NCI-H2196 treated with DMSO at 0.1 percent for 48 hours (cell line): ENCODE data around the gene KRTAP9-9.
"Not testable (repeated sequence)": the region's sequence is repeated elsewhere in the genome, so short reads cannot be mapped to it uniquely, and the experiment has no call there.

Experiments
- DNase-seq: peaks from one replicate; lab custom pipeline; 2025; ENCODE audit not compliant: unreplicated experiment; lab: John Stamatoyannopoulos, UW

Gene KRTAP9-9

GRCh38 chr17:41264599-41264998, 9.4 kb downstream of the KRTAP9-9 start:
- DNase-seq, result no peak

DNA sequence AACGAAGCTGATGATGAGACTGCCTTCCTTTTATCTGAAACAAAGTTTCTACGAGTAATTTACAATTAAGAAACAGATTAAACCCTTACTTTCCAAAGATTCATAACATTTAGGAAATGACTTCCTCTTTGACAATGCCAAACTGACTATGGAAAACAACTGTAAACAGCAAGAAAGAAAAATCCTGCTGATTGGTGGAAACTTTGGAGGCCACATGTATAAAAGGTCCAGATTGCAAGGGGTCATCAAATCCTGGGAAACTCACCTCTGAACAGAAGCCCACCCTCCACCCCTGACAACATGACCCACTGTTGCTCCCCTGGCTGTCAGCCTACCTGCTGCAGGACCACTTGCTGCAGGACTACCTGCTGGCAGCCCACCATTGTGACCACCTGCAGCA, 9.9 kb downstream of the KRTAP9-9 start, which contains the start of gene KRTAP9-6:
Gene KRTAP9-6 (plus strand): TSS at position 301 of the 400 bp plus-strand sequence. CDS start 0 bp downstream, at position 301.
- DNase-seq, result no peak

- no peak for DNase-seq
Observed at GRCh38 chr17:41267711-41268110, 12.5 kb downstream of the KRTAP9-9 start.

- DNase-seq, result not testable (repeated sequence)
Observed at GRCh38 chr17:41271323-41271722, 16.1 kb downstream of the KRTAP9-9 start.

DNA sequence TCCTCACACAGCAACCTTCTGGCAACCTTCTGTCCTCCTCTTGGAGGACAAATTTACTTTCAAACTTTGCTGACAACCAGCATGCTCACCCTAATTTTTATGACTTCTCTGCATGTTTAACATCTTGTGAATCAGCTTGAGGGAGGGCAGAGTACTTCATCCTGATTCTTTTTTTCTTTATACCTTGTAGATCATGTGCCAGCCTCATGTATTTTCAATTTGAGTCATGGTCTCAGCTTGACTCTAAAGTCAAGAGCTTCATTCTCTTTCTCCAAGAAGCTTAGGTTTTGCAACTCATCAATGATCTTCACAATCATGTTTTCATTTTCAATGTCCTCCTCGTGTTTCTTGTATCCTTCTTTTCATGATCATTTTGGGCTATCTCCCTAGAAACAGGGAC, 16.7 kb downstream of the KRTAP9-9 start:
- no peak for DNase-seq

- DNase-seq, result not testable (repeated sequence)
Observed at GRCh38 chr17:41275648-41276190, 20.5 kb downstream of the KRTAP9-9 start, which contains the start of gene KRTAP9-7. TSS of gene KRTAP9-7 (plus strand) at chr17:41275698. CDS start at chr17:41275698, 0 bp downstream.

DNA sequence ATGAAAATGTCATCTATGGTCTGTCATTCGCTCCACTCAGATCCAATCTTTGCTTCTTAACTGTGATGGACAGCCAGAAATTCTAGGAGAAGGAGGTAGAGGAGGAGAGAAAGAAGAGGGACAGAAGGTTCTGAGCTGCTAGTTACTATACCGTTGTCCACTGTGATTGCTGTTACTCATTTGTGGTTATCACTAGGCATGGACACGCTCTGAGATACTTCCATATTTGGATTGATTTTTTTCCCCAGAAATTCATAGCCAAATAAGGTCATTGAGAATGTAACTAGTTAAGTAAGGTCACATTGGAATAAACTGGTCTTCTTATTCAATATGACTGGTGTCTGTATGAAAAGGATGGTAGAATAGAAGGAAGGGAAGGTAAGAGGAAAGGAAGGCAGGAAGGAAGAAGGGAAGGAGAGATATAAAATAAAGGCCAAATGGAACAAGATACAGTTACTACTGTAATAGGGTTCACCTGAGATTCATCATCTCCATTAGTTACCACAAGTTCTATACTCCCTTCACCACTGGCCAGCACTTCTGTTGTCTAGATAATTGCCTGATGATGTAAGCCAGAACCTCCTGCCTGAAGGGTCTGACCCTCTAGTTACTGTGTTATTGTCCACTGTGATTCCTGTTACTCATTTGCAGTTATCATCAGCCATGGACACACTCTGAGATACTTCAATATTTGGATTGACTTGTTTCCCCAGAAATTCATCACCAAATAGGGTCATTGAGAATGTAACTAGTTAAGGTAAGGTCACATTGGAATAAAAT, 23.2 kb downstream of the KRTAP9-9 start:
- no peak for DNase-seq

- no peak for DNase-seq
Observed at GRCh38 chr17:41284043-41284442, 28.9 kb downstream of the KRTAP9-9 start.

- DNase-seq, result no peak
Observed at GRCh38 chr17:41284546-41284945, 29.4 kb downstream of the KRTAP9-9 start.

- DNase-seq, result no peak
Observed at GRCh38 chr17:41287050-41287449, 31.9 kb downstream of the KRTAP9-9 start.

GRCh38 chr17:41294016-41294415, 38.8 kb downstream of the KRTAP9-9 start:
- no peak for DNase-seq

GRCh38 chr17:41296846-41297245, 41.7 kb downstream of the KRTAP9-9 start:
- no peak for DNase-seq

DNA sequence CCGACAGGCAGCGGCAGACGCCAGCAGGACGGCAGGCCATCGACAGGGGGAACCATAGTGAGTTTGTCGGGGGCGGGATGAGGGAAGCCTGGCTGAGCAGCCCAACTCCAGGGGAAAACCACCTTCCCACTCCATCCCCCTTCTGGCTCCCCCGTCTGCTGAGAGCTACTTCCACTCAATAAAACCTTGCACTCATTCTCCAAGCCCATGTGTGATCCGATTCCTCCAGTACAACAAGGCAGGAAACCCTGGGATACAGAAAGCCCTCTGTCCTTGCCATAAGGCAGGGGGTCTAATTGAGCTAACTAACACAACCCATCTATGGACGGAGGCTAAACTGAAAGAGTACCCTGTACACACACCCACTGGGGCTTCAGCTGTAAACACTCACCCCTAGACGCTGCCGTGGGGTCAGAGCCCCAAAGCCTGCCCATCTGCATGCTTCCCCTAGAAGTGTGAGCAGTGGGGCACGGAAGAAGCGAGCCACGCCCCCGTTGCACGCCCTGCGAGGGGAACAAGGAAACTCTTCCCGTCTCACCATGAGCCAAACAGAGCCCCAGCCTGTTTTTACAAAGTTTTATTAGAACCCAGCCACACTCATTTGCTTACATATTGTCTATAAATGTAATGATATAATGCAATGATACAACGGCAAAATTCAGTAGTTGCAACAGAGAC, 43.4 kb downstream of the KRTAP9-9 start:
- DNase-seq, result no peak

DNA sequence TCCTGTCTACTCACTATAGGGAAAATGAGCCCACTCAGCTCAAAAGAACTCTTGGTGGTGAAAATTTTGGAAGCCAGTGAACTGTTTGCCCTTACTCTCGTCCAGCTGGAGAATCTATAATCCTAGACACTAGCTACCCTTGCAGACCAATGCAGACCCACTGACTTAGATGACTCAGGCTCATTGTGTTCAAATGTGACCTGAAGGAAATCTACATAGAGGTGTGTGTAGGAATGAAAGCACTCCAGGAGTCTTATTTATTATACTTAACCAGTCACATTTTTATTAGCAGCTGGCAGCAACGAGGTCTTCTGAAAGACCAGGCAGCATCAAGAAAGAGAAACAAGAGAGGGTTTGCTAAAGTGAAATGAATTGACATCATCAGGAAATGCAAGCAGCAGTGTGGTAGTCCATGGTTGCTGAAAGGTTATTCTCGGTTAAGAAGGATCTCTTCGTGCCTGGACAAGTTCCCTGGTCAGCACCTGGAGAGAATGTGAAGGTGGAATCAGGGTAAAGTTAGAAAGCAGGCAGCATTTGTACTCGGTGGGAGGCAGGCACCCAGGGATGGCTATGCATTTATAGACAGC, 46.1 kb downstream of the KRTAP9-9 start:
- no peak for DNase-seq

DNA sequence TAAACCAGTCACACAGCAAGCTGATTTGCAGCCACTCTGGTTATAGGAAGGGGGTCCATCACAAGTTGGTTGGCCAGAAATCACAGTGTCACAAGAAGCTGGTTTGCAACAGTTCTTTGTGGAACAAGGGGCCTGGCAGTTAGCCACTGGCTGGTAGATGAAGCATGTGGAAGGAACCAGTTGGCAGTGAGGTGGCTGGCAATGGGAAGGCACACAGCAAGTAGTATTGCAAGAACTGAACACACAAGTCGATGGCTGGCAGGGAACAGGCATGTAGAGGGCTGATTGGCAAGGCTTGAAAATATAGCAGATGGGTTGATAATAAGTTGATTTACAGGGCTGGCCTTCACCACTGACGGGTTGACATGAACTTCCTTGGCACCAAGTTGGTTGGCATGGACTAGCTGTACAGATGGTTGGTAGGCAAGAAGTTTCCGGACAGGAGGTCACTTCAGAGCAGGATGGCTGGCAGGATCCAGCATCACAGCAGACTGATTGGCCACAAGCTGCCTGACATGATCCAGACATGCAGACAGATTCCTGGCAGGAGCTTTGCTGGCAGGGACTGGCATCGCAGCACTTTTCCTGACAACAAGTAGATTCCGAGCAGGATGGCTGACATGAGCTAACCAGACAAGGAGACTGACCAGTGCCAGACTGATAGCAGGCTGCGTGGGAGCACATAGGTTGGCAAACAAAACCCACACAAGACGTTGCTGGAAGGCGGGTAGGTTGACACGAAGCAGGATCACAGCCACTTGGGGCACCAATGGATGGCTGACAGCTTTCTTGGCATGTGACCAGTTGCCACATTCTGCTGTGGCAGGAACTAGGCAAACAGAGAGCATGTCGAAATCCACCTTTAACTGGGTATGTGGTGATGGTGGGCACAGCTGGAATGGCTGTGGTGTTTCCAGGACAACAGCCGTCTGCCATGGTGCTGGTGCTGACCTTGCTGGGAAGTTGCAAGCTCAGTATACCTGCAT, 47.0 kb downstream of the KRTAP9-9 start, which contains the start of gene KRTAP29-1:
Gene KRTAP29-1 (minus strand): TSS at position 936 of the 986 bp plus-strand sequence. CDS start 0 bp downstream, at position 936.
- DNase-seq, result no peak

DNA sequence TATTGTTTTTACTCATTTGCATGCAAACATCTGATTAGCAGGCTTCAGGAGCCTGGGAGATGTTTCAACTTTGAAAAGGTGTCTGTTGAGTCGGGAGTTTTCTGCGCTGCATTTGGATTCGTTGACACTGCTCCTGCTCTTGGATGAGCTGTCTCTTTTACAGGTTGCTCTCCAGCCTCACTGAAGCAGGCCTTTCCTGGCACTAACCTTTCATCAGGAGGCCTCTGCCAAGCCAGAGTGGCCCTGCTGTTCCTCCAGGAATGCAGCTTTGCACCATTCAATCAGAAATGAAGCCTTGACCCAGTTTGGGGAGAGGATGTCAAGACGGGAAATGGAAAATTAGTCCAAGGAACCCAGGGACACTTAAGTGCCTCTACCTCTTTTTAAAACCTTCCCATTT, 47.8 kb downstream of the KRTAP9-9 start:
- no peak for DNase-seq

GRCh38 chr17:41304091-41304490, 48.9 kb downstream of the KRTAP9-9 start:
- no peak for DNase-seq
